Testis (tissue), 2 donors: ENCODE results near the gene VDR.

Source experiments
- POLR2A ChIP-seq: fragments of 450-650 bp; IDR thresholded peaks from one replicate; pipeline ENCODE4 v1.6.1; 2017; ENCODE audit warnings: antibody characterized with exemption, mild to moderate bottlenecking, moderate library complexity
- TF ChIP-seq, protein P1 (sequence below), 3 experiments: fragments of 450-650 bp in 2 of 3; fragments of 200-600 bp in 1 of 3; sonication (generic) in 1 of 3; IDR thresholded peaks; one replicate each; pipeline ENCODE4 v1.5.1; 2016 to 2019; ENCODE audit warnings: antibody characterized with exemption in 3 of 3, mild to moderate bottlenecking in 2 of 3, moderate library complexity in 1 of 3

DNA sequence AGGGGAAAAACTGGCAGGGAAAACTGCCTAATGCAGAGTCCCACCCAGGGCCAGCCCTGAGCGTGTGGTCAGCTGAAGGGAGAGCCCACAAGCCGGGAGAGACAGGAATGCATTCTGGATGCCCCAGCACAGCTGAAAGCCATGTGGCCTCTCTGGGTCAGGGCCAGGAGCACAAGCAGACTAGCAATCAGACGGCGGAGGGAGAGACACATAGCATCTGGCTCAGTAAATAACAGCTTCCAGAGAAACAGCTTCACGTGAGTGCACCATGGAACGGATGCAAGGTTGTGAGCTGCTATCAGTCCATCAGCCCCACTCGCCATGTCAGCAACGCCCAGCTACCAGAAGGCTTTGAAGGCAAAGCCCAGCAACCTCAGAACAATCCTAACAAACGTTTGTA lies 30.4 kb upstream of the VDR start:
- TF ChIP-seq, protein P1, sequence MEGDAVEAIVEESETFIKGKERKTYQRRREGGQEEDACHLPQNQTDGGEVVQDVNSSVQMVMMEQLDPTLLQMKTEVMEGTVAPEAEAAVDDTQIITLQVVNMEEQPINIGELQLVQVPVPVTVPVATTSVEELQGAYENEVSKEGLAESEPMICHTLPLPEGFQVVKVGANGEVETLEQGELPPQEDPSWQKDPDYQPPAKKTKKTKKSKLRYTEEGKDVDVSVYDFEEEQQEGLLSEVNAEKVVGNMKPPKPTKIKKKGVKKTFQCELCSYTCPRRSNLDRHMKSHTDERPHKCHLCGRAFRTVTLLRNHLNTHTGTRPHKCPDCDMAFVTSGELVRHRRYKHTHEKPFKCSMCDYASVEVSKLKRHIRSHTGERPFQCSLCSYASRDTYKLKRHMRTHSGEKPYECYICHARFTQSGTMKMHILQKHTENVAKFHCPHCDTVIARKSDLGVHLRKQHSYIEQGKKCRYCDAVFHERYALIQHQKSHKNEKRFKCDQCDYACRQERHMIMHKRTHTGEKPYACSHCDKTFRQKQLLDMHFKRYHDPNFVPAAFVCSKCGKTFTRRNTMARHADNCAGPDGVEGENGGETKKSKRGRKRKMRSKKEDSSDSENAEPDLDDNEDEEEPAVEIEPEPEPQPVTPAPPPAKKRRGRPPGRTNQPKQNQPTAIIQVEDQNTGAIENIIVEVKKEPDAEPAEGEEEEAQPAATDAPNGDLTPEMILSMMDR (IDR thresholded peaks at IDR 0.05): no peak
- no peak for TF ChIP-seq POLR2A
